Tibial artery (tissue), 4 donors: Measurements from ENCODE around the gene ATP6V0E1.
A peak's percentile ranks its signal among the peaks of the same experiment; 100 is the strongest.

Source experiments
- DNase-seq, 2 donors: peaks; one replicate each; pipeline ENCODE4 v3.0.0-alpha.2; 2019
- H3K27ac ChIP-seq, 2 donors: fragments of 200-600 bp; sonication (generic) in 1 of 2; 1 replicate in 1 of 2; 2 replicates in 1 of 2; pipeline ENCODE4 v1.5.1; 2018 to 2019; ENCODE audit warnings: mild to moderate bottlenecking in 1 of 2
- H3K27me3 ChIP-seq, 2 donors: fragments of 200-600 bp; sonication (generic) in 1 of 2; one replicate each; pipeline versions ENCODE4 v1.5.1 to v1.6.0; 2016 to 2019
- H3K36me3 ChIP-seq, 3 donors: fragments of 200-600 bp; sonication (generic) in 2 of 3; one replicate each; pipeline ENCODE4 v1.5.1; 2016 to 2019; ENCODE audit warnings: mild to moderate bottlenecking in 2 of 3
- H3K4me1 ChIP-seq, 4 donors: fragments of 200-600 bp; sonication (generic) in 2 of 4; 1 replicate in 3 of 4; 2 replicates in 1 of 4; pipeline ENCODE4 v1.5.1; 2016 to 2019
- H3K4me3 ChIP-seq, 2 donors: fragments of 200-600 bp; sonication (generic) in 1 of 2; 1 replicate in 1 of 2; 2 replicates in 1 of 2; pipeline ENCODE4 v1.5.1; 2018 to 2019; ENCODE audit warnings: mild to moderate bottlenecking in 2 of 2
- H3K9me3 ChIP-seq, 3 donors: fragments of 200-600 bp; sonication (generic) in 1 of 3; one replicate each; pipeline ENCODE4 v1.5.1; 2016 to 2019
- intact Hi-C: fragments of 100-400 bp; cut with DNase I; formaldehyde crosslinking; loops from one replicate; pipeline ENCODE4 v1.15.0; 2023; ENCODE audit warnings: low total_unique reads
- TF ChIP-seq, protein P1 (sequence below), 2 experiments: fragments of 200-600 bp in 1 of 2; fragments of 450-650 bp in 1 of 2; IDR thresholded peaks; one replicate each; pipeline ENCODE4 v1.5.1; 2017 to 2019; ENCODE audit warnings: antibody characterized with exemption in 2 of 2, mild to moderate bottlenecking in 1 of 2, moderate library complexity in 1 of 2

ATP6V0E1 gene

GRCh38 chr5:173011566-173011965, 28.0 kb downstream of the ATP6V0E1 start:
- H3K9me3 ChIP-seq, result no peaks in the 10 kb centered on the region
- no peak for DNase-seq
- no peak overlapping the region for H3K4me3 ChIP-seq
- no peak overlapping the region for H3K27ac ChIP-seq
- peaks cover 0 to 57% (median 26%) of the 10 kb centered on the region in 4 donors for H3K4me1 ChIP-seq
- TF ChIP-seq, protein P1, sequence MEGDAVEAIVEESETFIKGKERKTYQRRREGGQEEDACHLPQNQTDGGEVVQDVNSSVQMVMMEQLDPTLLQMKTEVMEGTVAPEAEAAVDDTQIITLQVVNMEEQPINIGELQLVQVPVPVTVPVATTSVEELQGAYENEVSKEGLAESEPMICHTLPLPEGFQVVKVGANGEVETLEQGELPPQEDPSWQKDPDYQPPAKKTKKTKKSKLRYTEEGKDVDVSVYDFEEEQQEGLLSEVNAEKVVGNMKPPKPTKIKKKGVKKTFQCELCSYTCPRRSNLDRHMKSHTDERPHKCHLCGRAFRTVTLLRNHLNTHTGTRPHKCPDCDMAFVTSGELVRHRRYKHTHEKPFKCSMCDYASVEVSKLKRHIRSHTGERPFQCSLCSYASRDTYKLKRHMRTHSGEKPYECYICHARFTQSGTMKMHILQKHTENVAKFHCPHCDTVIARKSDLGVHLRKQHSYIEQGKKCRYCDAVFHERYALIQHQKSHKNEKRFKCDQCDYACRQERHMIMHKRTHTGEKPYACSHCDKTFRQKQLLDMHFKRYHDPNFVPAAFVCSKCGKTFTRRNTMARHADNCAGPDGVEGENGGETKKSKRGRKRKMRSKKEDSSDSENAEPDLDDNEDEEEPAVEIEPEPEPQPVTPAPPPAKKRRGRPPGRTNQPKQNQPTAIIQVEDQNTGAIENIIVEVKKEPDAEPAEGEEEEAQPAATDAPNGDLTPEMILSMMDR (IDR thresholded peaks at IDR 0.05), result no peak
- intact Hi-C loops, result no loop called here
- no peaks in the 10 kb centered on the region for H3K27me3 ChIP-seq
- no peaks in the 10 kb centered on the region for H3K36me3 ChIP-seq

DNA sequence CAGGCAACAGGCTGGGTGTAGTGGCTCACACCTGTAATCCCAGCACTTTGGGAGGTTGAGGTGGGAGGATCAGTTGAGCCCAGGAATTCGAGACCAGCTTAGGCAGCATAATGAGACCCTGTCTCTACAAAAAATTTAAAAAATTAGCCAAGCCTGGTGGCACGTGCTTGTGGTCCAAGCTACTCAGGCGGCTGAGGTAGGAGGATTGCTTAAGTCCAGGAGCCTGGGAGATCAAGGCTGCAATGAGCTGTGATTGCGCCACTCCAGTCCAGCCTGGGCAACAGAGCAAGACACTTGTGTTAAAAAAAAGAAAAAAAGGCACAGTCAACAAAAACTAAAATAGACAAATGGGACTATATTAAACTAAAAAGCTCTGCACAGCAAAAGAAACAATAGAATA, 29.3 kb downstream of the ATP6V0E1 start:
- TF ChIP-seq, protein P1 (IDR thresholded peaks at IDR 0.05), result no peak
- no peak overlapping the region for H3K27ac ChIP-seq

DNA sequence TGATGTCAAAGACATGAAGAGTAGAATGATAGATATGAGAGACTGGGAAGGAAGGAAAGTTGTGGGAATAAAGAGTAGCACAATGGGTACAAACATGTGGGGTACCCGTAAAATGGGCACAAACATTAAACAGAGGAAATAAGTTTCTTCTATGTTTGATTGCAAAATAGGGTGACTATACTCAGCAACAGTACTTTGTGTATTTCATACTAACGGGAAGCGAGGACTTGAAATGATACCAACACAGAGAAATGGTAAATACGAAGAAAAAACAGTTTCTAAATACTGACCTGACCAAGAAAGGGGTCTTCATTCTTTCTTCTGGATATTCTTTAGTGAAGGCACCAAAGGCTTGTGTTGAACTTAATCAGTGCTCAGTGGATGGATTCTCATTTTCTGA, 31.1 kb downstream of the ATP6V0E1 start:
- intact Hi-C loops, result no loop called here
- Histone ChIP-seq H3K4me1 (peaks cover 0 to 56% (median 27%) of the 10 kb centered on the region in 4 donors), H3K36me3 (no peaks in the 10 kb centered on the region), H3K4me3 (no peak overlapping the region), H3K27ac (no peak overlapping the region), H3K9me3 (no peaks in the 10 kb centered on the region), H3K27me3 (no peaks in the 10 kb centered on the region)
- DNase-seq, result no peak
- TF ChIP-seq, protein P1 (IDR thresholded peaks at IDR 0.05), result no peak

More for the DNA sequence above, 29.3 kb downstream of the ATP6V0E1 start:
- Histone ChIP-seq H3K36me3 (no peaks in the 10 kb centered on the region), H3K27me3 (no peaks in the 10 kb centered on the region), H3K4me3 (no peak overlapping the region), H3K9me3 (no peaks in the 10 kb centered on the region), H3K4me1 (peaks cover 0 to 57% (median 28%) of the 10 kb centered on the region in 4 donors)
- peak in 1 of 2 donors; percentile 38 for DNase-seq
- intact Hi-C loops, result no loop called here

DNA sequence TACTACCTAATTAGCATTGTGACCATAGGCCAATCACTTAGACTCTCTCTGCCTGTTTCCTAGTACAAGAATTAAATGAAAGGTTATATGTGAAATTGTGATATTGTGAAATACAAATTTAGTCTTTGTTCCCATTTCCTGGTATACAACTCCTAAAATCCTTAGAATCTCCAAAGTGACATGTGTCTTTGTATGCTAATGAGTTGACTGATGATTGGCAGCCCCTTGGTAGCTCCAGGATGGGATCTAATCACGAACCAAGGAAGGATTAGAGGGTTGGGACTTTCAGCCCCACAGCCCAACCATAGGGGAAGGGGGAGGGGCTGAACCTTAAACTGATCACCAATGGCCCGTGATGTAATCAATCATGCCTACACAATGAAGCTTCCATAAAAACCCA, 31.6 kb downstream of the ATP6V0E1 start:
- H3K9me3 ChIP-seq, result no peaks in the 10 kb centered on the region
- intact Hi-C loops, result no loop called here
- TF ChIP-seq, protein P1 (IDR thresholded peaks at IDR 0.05), result no peak
- peak overlapping the region; percentile 74 to 76 for H3K27ac ChIP-seq
- H3K27me3 ChIP-seq, result no peaks in the 10 kb centered on the region
- H3K4me3 ChIP-seq, result no peak overlapping the region
- peaks cover 0 to 1% (median 0%) of the 10 kb centered on the region in 3 donors for H3K36me3 ChIP-seq
- no peak for DNase-seq
- H3K4me1 ChIP-seq, result peaks cover 0 to 52% (median 27%) of the 10 kb centered on the region in 4 donors

- H3K4me1 ChIP-seq, result peaks cover 0 to 50% (median 27%) of the 10 kb centered on the region in 4 donors
- intact Hi-C loops, result no loop called here
Measured at GRCh38 chr5:173015598-173016455, 32.3 kb downstream of the ATP6V0E1 start.

More at GRCh38 chr5:173015598-173016455, 32.3 kb downstream of the ATP6V0E1 start:
- Histone ChIP-seq H3K4me3 (peak overlapping the region in 1 of 2 donors; percentile 12), H3K36me3 (peaks cover 4 to 8% (median 6%) of the 10 kb centered on the region in 3 donors), H3K27ac (peak overlapping the region; percentile 74 to 76), H3K9me3 (no peaks in the 10 kb centered on the region), H3K27me3 (no peaks in the 10 kb centered on the region)
- TF ChIP-seq, protein P1 (IDR thresholded peaks at IDR 0.05), result no peak
- no peak for DNase-seq
